Activated naive CD4-positive, alpha-beta T cell treated with anti-CD3 and anti-CD28 coated beads, Interleukin-2, amount 50 U/mL, for 16 hours (primary cell): ENCODE measurements around the gene MAZ.
"Not testable (repeated sequence)": the region's sequence is repeated elsewhere in the genome, so short reads cannot be mapped to it uniquely, and the experiment has no call there.

Source experiments
- DNase-seq: peaks from one replicate; pipeline ENCODE4 v3.0.0-alpha.2; 2020

MAZ gene

DNA sequence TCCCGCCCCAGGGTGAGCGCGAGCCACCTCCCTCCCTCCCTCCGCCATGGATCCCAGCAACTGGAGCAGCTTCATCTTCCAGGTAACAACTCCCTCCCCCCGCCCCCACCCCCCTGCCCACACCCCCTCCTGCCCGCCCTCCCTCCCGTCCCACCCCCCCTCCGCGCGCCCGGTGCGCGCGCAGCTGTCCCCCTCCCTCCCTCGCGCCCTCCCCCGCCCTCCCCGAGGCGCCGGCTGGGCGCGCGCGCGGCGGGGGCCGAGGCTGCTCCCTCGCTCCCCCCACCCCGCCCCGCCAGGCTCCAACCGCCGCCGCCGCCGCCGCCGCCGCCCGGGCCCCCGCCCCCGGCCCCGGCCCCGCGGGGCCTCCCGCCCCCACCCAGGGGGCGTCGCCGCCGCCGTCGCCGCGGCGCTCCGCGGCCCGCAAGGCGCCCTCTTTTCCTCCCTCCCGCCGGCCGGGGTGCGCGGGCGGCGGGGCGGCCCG, at the start of gene MAZ:
MAZ (plus strand) TSS at position 431 of the 481 bp plus-strand sequence. CDS start 173 bp downstream, outside the sequence.
- peak; percentile 79 for DNase-seq

DNA sequence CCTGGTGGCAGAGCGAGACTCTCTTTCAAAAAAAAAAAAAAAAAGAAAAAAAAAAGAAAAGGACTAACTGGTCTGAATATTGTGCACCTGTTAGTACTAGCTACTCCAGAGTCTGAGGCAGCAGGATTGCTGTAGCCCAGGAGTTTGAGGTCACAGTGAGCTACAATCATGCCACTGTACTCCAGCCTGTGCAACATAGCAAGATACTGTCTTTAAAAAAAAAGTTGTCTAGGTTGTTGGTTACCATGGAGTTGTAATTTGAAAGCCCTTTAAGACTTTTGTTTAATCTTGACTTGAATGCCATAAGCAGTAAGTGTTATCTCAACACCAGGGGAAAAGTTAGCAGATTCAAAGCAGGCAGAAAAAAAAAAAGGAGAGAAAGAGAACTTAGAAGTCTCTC, 49.7 kb upstream of the MAZ start:
- no peak for DNase-seq

DNA sequence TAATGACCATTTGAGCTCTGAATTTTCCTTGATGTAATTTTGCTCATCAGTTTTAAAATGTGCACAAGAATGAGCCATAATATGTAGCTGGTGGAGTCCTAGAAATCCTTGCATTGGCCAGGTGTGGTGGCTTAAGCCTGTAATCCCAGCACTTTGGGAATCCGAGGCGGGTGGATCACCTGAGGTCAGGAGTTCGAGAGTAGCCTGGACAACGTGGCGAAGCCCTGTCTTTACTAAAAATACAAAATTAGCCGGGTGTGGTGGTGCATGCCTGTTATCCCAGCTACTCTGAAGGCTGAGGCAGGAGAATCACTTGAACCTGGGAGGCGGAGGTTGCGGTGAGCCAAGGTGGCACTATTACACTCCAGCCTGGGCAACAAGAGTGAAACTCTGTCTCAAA, 49.2 kb upstream of the MAZ start:
- not testable (repeated sequence) for DNase-seq

DNA sequence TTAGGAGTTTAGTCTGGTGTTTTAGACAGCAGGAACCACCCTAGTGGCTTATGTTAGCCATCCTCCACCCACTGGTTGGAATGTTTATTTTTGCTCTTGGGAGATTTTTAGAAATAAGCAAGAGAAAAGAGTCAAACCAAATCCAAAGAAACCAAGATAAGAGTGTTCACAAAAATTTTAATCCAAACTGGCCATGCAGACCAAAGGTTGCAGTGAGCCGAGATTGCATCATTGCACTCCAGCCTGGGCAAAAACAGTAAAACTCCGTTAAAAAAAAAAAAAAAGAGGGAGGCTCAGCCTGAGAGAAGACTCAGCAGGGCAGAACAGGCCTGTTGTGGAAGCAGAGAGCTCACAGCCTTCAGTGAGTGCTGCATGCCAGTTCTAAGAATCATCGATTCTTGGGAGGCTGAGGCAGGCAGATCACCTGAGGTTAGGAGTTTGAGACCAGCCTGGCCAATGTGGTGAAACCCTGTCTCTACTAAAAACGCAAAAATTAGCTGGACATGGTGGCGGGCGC, 48.3 kb upstream of the MAZ start:
- no peak for DNase-seq

DNA sequence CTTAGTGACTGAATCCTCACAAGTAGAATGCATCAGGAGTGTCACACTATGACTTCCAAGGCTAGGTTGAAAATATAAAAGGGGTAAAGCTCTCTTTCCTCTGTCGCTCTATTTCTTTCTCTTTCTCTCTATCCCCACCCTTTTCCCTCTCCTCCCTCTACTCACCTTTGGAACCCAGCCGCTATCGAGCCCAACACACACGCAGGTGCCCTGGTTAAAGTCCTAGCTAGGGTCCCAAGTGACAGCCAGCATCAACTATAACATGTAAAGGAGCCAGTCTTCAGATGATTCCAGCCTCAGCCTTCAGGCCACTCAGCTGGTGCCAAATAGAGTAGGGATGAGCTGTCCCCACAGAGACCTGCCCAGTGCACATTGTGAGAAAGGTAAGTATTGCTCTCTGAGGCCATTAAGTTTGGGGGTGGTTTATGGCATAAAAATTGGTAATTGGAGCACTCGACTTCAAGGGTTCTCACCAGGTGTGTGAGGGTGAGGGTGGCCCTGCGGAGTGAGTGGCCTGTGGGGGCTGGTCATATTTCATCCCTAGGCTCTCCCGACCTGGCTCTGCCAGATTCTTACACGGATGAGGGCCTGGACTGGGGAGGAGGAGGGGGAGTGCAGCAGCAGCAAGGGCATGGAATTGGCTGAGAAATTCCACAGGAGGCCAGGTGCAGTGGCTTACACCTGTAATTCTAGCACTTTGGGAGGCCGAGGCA, 45.6 kb upstream of the MAZ start:
- DNase-seq = no peak

DNA sequence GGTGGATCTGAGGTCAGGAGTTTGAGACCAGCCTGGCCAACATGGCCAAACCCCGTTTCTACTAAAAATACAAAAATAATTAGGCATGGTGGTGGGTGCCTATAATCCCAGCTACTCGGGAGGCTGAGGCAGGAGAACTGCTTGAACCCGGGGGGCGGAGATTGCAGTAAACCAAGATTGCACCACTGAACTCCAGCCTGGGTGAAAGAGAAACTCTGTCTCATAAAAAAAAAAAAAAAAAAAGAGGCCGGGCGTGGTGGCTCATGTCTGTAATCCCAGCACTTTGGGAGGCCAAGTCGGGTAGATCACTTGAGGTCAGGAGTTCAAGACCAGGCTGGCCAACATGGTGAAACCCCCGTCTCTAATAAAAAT, 45.1 kb upstream of the MAZ start:
- not testable (repeated sequence) for DNase-seq

DNA sequence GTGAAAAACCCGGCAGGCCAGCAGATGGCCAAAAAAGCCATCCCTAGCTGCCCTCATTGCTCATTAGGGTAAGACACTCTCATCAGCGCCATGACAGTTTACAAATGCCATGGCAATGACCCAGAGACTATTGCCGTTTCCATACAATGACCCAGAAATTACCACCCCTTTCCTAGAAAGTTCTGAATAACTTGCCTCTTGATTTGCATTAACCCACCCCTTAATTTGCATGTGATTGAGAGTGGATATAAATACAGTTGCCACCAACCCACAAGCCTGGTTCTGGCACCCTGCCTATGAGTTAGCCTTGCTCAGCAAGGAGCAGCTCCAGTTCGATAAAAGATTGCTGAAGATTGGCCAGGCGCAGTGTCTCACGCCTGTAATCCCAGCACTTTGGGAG, 44.4 kb upstream of the MAZ start:
- DNase-seq = no peak

DNA sequence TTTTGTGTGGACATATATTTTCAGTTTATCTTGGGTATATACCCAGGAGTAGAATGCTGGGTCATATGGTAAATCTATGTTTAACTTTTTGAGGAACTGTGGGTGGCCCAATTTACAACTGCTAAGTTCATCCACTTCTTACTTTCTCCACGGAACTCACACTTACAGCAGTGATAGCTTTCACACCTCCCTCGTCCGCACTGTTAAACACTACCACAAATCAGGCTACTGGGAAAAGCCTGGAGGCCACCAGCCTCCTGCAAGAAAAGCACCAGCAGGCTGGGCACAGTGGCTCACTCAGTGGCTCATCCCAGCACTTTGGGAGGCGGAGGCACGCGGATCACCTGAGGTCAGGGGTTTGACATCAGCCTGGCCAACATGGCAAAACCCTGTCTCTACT, 43.0 kb upstream of the MAZ start:
- no peak for DNase-seq

DNA sequence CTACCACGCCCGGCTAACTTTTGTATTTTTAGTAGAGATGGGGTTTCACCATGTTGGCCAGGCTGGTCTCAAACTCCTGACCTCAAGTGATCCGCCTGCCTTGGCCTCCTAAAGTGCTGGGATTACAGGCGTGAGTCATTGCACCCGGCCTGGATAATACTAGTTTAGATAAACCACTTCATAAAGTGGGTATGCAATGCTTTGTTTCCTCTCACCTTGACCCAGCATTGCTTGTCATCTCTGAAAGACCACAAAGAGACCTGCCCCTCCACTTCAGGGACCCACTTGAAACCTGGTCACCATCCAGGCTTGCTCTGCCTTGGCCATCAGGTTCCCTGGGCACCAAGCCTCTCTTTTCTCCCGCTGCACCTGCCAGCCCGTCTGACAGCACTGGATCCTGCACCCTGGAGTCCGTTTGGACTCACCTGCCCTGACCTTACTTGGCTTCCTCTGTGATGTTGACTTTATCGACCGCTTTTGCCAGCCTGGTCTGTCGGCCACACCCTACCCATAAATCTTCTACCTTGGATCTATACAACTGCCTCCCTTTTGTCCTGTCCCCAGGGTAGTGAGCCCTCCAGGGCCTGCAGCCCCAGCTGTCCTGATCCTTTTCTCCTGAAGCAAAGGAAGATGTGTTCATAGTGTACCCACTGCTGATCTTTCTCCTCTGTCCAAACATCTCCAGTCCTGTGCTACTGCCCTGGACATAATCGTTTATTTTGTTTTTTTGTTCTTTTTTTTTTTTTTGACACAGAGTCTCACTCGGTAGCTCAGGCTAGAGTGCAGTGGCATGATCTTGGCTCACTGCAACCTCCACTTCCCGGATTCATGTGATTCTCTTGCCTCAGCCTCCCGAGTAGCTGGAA, 40.9 kb upstream of the MAZ start:
- no peak for DNase-seq

DNA sequence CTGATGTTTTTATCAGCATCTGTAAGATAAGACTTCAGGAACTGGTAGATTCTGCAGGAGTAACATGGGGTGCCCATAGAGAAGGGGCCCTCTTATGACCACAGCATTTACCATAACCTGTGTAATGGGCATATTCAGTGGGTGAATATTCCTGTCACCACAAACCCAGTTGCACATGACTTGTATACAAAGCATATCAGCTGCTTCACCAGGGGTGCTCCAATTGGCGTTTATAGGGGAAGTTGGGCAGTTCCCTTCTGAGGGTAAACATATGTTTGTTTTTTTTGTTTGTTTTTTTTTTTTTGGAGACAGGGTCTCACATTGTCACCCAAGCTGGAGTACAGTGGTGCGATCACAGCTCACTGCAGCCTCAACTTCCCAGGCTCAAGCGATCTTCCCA, 39.8 kb upstream of the MAZ start:
- no peak for DNase-seq

DNA sequence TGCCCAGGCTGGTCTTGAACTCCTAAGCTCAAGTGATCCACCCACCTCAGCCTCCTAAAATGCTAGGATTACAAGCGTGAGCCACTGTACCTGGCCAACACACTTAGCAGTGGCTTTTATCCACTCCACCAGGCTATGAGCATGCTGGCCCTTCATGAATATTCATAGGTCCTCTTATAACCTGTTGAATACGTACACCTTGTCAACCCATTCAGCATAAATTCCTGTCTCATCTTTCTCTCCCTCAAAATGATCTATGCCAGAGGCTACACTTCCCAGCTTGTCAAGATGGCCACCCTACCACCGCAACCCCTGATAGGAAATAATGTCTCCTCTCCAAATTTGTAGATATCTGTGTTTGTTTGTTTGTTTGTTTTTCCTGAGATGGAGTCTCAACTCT, 39.3 kb upstream of the MAZ start:
- no peak for DNase-seq

DNA sequence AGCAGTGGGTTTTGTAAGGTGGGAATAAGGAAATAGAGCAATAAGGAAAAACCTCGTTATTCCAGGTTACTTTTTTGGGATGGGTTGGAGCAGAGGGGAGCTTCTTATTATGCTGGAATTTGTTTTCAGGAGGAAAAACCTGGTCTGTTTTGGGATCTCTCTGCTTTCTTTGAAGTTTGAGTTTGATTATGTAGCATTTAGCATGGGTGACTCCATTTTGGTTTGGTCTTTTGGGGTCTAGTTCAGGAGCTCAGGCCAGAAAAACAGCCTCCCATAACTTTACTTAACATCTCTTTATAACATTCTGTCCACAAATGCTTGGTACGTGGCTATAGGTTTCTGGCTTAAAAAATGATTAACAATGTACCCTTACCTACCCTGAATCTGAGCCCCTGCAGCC, 36.8 kb upstream of the MAZ start:
- DNase-seq = no peak

DNA sequence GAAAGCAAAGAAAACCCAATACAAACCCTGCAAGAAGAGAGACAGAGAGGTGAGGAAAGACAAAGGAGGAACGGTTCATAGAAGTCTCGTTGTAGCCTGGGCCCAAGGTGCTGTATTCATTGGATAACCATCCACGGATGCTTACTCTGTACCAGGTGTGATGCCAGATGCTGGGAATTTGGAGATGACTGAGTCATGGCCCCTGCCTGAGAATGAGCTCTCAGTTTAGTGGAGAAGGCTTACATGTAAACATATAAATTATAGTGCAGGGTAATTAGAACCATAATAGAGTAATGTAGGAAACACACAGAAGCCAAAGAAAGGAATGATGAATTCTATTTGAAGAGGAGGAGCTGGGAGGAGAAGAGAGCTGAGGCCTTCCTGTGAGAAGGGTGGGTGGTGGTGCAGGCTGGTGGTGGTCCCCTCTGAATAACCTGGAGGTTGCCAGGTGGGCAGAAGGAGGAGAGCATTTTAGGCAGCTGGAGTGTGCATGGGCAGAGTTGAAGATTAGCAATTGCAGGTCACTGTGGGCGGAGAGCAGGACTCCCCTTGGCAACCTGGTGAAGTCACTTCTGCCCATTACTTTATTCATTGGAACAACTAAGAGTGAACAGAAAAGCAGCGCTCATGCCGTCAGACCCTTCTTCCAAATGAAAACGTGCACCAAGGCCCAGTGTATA, 35.9 kb upstream of the MAZ start:
- DNase-seq = no peak

DNA sequence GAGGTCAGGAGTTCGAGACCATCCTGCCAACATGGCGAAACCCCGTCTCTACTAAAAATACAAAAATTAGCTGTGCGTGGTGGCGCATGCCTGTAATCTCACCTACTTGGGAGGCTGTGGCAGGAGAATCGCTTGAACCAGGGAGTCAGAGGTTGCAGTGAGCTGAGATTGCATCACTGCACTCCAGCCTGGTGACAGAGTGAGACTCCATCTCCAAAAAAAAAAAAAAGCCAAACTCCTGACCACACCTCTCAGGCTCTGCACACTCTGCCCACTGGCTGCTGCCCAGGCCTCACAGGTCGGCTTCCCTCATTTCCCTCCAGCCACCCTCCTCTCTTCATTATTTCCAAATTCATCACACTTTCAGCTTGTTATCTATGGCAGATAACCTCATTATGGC, 34.0 kb upstream of the MAZ start:
- not testable (repeated sequence) for DNase-seq

DNA sequence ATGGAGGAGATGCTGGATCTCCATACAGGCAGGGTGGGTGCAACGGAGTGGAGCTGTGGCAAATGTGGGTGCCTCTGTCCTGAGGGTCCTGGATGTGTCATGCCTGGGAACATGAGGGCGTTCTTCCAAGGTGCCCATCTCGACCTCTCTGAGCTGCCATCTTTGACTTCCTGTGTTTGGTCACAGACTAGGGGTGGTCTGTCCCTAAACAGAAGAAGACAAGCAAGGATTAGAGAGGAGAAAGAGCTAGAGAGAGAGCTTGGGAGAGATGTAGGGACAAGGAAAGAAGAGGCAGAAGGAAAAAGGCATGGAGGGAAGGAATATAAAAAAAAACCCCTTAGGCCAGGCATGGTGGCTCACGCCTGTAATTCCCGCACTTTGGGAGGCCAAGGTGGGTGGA, 31.6 kb upstream of the MAZ start:
- no peak for DNase-seq

DNA sequence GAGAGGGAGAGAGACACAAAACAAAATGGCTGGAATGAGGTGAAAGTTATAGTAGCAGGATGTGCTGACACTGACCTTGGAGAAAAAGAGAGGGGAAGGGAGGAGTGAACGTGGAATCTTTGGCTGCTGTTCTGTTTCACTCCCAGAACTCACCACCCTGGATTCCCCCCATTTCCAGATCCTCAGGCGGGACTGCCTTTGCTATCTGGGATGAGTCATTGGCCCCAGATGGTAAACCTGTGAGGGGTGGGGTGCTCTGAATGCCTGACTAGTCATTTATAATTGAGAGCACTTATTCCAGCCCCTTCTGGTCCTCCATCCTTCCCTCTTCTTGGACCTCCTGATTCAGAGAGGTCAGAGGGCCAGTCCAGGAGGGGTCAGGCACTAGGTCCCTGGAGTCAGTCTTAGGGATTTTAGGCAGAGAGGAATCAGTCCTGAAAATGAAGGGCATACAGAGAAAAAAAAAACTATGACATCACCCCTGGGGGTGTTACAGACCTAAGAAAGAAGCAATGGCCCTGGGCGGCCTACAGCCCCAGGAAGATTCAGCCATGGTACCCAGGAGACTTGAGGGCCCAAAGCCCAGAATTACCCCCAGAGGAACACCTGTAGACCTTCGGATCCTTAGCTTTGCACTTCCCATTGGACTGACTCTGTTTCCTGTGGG, 30.5 kb upstream of the MAZ start:
- no peak for DNase-seq

DNA sequence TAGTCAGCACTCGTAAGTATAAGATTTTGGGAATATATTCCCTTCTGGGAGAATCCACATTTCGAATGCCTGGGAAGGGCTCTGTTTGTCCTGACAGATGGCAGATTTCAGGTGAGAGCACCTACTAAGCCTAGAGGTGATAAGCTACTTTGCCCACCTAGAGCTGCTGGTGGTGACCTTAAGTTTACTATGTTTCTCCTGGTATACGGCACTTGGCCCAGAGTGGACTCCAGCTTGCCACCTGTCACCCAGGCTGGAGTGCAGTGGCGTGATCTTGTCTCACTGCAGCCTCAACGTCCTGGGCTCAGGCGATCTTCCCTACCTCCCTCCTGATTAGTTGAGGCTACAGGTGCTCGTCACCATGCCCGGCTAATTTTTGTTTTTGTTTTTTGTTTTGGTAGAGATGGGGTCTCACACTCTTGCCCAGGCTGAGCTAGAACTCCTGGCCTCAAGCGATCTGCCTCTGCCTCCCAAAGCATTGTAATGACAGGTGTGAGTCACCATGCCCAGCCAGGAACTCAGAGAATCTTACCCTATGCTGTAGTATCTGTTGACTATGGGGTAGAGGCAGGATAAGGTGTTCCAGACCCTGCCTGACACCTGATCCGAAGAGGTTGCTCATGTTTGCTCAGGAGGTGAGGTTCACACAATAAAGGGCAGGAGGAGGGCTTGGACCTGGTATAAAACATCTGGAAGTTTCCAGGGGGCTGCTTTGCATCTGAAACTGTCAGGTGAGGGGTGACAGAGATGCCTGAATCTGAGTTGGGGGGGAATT, 28.6 kb upstream of the MAZ start, which contains the start of gene ZG16:
ZG16 (plus strand) TSS at position 681 of the 775 bp plus-strand sequence. CDS start 1,011 bp downstream, outside the sequence.
- no peak for DNase-seq

DNA sequence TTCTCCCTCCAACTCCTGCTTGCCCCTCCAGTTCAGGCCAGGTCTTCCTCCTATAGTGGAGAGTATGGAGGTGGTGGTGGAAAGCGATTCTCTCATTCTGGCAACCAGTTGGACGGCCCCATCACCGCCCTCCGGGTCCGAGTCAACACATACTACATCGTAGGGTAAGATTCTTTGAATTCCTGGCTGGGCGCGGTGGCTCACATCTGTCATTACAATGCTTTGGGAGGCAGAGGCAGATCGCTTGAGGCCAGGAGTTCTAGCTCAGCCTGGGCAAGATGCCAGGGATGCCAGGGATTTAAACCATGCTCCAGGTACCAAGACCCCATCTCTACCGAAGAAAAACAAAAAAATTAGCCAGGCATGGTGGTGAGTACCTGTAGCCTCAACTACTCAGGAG, 26.9 kb upstream of the MAZ start:
- no peak for DNase-seq

DNA sequence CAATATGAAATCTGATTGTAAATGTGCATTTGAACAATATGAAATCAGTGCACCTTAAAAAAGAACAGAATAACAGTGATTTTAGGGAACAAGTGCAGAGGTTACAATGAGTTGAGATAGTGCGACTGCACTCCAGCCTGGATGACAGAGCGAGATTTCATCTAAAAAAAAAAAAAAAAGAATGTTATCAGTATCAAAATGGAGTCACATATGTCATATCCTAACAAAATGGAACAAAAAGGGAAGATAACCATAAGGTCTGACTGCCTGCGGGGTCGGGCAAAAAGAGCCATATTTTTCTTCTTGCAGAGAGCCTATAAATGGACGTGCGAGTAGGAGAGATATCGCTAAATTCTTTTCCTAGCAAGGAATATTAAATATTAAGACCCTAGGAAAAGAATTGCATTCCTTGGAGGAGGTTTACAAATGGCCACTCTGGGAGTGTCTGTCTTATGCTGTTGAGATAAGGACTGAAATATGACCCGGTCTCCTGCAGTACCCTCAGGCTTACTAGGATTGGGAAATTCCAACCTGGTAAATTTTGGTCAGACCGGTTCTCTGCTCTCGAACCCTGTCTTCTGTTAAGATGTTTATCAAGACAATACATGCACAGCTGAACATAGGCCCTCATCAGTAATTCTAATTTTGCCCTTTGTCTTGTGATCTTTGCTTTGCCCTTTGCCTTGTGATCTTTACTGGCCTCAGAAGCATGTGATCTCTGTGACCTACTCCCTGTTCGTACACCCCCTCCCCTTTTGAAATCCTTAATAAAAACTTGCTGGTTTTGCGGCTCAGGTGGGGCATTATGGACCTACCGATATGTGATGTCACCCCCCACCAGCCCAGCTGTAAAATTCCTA, 23.0 kb upstream of the MAZ start:
- not testable (repeated sequence) for DNase-seq

DNA sequence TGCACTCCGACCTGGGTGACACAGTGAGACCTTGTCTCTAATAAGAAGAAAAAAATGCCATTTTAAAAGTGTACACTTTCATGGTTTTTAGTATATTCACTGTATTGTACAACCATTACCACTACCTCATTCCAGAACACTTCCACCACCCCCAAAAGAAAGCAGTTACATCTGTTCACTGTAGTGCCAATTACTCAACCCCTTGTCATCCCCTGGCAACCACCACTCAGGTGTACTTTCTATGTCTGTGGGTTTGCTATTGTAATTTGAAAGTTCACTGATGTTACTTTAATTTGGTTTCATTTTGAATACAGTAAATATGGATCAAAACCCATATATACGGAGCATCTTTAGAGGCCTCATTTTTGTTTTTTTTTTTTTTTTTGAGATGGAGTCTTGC, 22.2 kb upstream of the MAZ start:
- DNase-seq = peak; percentile 50
